Caco-2 (cell line): ENCODE results near the gene PDGFA. TPM values are rescaled to one million over a fixed set of nuclear protein-coding genes. Genes with fewer than 3 reads are reported as not detected.

Source experiments
- BruUV-seq: library from RNA; stranded (reverse); fragments of 400-500 nt; replicated peaks from 2 replicates; lab custom pipeline; 2021; lab: Mats Ljungman, UMichigan
- CTCF ChIA-PET: fragments of 300-600 bp; sonication (Branson Sonifier 250); formaldehyde crosslinking; loops from one replicate; lab custom pipeline; 2022; ENCODE audit warnings: antibody characterized with exemption; lab: Charles Lee
- POLR2A ChIA-PET: fragments of 300-600 bp; sonication (Branson Sonifier 250); formaldehyde crosslinking; loops from one replicate; lab custom pipeline; 2022; ENCODE audit warnings: antibody characterized with exemption; lab: Charles Lee
- DNase-seq, 2 experiments: peaks; one replicate each; pipeline versions ENCODE4 v3.0.0 to v3.0.0-alpha.2; 2020 to 2022
- H3K27me3 ChIP-seq: replicated peaks from 2 replicates; pipeline ENCODE4 v1.6.0; 2011; ENCODE audit warnings: low read length; ENCODE audit not compliant: control insufficient read depth, insufficient read depth
- H3K36me3 ChIP-seq: 2 replicates; pipeline ENCODE4 v1.5.1; 2011; ENCODE audit warnings: low read length; ENCODE audit not compliant: control insufficient read depth, insufficient read depth
- H3K4me1 ChIP-seq: fragments of 250-450 bp; sonication (Bioruptor Pico); 2 replicates; pipeline ENCODE4 v1.5.1; 2020; ENCODE audit warnings: mild to moderate bottlenecking
- H3K4me3 ChIP-seq: 2 replicates; pipeline ENCODE4 v1.5.1; 2011; ENCODE audit warnings: low read depth, mild to moderate bottlenecking, control low read depth, low read length
- H3K9me3 ChIP-seq: fragments of 250-450 bp; sonication (Bioruptor Pico); 2 replicates; pipeline ENCODE4 v1.5.1; 2020; ENCODE audit warnings: mild to moderate bottlenecking, moderate library complexity
- H3K27ac Mint-ChIP-seq: one replicate; pipeline ENCODE4 v1.8.0; 2022; ENCODE audit warnings: mixed read lengths; ENCODE audit not compliant: unreplicated experiment
- H3K27me3 Mint-ChIP-seq: one replicate; pipeline ENCODE4 v1.8.0; 2022; ENCODE audit warnings: mixed read lengths; ENCODE audit not compliant: insufficient read depth, unreplicated experiment
- H3K36me3 Mint-ChIP-seq: one replicate; pipeline ENCODE4 v1.8.0; 2022; ENCODE audit warnings: mild to moderate bottlenecking, mixed read lengths; ENCODE audit not compliant: insufficient read depth, unreplicated experiment
- H3K4me1 Mint-ChIP-seq: one replicate; pipeline ENCODE4 v1.8.0; 2022; ENCODE audit warnings: low read depth, mixed read lengths; ENCODE audit not compliant: unreplicated experiment
- H3K4me3 Mint-ChIP-seq: one replicate; pipeline ENCODE4 v1.8.0; 2022; ENCODE audit warnings: mild to moderate bottlenecking, moderate library complexity, mixed read lengths; ENCODE audit not compliant: unreplicated experiment
- H3K9me3 Mint-ChIP-seq: one replicate; pipeline ENCODE4 v1.8.0; 2022; ENCODE audit warnings: mixed read lengths; ENCODE audit not compliant: unreplicated experiment
- CTCF ChIP-seq, 2 experiments: fragments of 200-600 bp in 1 of 2; IDR thresholded peaks; 1 replicate in 1 of 2; 2 replicates in 1 of 2; pipeline versions ENCODE4 v1.5.1 to v1.8.0; 2011 to 2022; ENCODE audit warnings: antibody characterized with exemption in 1 of 2, control low read depth in 1 of 2, inconsistent platforms in 1 of 2, low read depth in 1 of 2, low read length in 1 of 2, mild to moderate bottlenecking in 1 of 2, moderate library complexity in 1 of 2; ENCODE audit not compliant: insufficient read depth in 1 of 2, severe bottlenecking in 1 of 2, unreplicated experiment in 1 of 2
- intact Hi-C: fragments of 100-400 bp; cut with micrococcal nuclease; formaldehyde crosslinking; loops from one replicate; pipeline ENCODE4 v1.10.0; 2022; ENCODE audit not compliant: unreplicated experiment
- total RNA-seq: library from RNA; stranded (reverse); gene quantifications from 2 replicates; pipeline ENCODE4 v1.2.3, GENCODE V29; 2022

Gene PDGFA
- total RNA-seq, 1 experiment from 2014 or later: 78.5 TPM

GRCh38 chr7:467393-467828 lies 52.2 kb downstream of the PDGFA start:
- CTCF ChIA-PET: no interaction called here
- no peak overlapping the region for H3K4me3 ChIP-seq
- no peak for TF ChIP-seq CTCF (IDR thresholded peaks at IDR 0.05; ENCODE audit: insufficient read depth in 1 of 2, low read depth in 1 of 2, low read length in 1 of 2, severe bottlenecking in 1 of 2, unreplicated experiment in 1 of 2)
- BruUV-seq: no TSS peak
- peak overlapping the region; percentile 31 for H3K27ac Mint-ChIP-seq
- no peaks in the 10 kb centered on the region for H3K36me3 ChIP-seq
- intact Hi-C loops: no loop called here
- no peaks in the 10 kb centered on the region for H3K9me3 ChIP-seq
- H3K9me3 Mint-ChIP-seq: peaks cover 17% of the 10 kb centered on the region
- POLR2A ChIA-PET: no interaction called here
- peak in 1 of 2 experiments; percentile 13 for DNase-seq
- H3K4me3 Mint-ChIP-seq: no peak overlapping the region
- no peaks in the 10 kb centered on the region for H3K4me1 Mint-ChIP-seq
- H3K4me1 ChIP-seq: peaks cover 19% of the 10 kb centered on the region
- no peaks in the 10 kb centered on the region for H3K27me3 ChIP-seq
- no peaks in the 10 kb centered on the region for H3K27me3 Mint-ChIP-seq
- H3K36me3 Mint-ChIP-seq: peaks cover 6% of the 10 kb centered on the region

- peaks cover 11% of the 10 kb centered on the region for H3K4me1 ChIP-seq
- H3K4me3 ChIP-seq: no peak overlapping the region
- peaks cover 6% of the 10 kb centered on the region for H3K36me3 Mint-ChIP-seq
- TF ChIP-seq CTCF (IDR thresholded peaks at IDR 0.05; ENCODE audit: insufficient read depth in 1 of 2, low read depth in 1 of 2, low read length in 1 of 2, severe bottlenecking in 1 of 2, unreplicated experiment in 1 of 2): no peak
- H3K27me3 ChIP-seq: no peaks in the 10 kb centered on the region
- BruUV-seq: no TSS peak
- H3K27ac Mint-ChIP-seq: no peak overlapping the region
- no peak overlapping the region for H3K4me3 Mint-ChIP-seq
- DNase-seq: peak in 1 of 2 experiments; percentile 51
- intact Hi-C loops: no loop called here
- H3K36me3 ChIP-seq: no peaks in the 10 kb centered on the region
- no peaks in the 10 kb centered on the region for H3K9me3 ChIP-seq
- H3K27me3 Mint-ChIP-seq: no peaks in the 10 kb centered on the region
- ChIA-PET CTCF (no interaction called here), POLR2A (no interaction called here)
- H3K4me1 Mint-ChIP-seq: no peaks in the 10 kb centered on the region
- H3K9me3 Mint-ChIP-seq: peaks cover 17% of the 10 kb centered on the region
Observed at GRCh38 chr7:466465-467191, 53.0 kb downstream of the PDGFA start.

GRCh38 chr7:465710-466400 lies 53.8 kb downstream of the PDGFA start:
- Histone ChIP-seq H3K4me3 (no peak overlapping the region), H3K9me3 (no peaks in the 10 kb centered on the region), H3K36me3 (no peaks in the 10 kb centered on the region), H3K4me1 (peaks cover 8% of the 10 kb centered on the region), H3K27me3 (no peaks in the 10 kb centered on the region)
- TF ChIP-seq CTCF (IDR thresholded peaks at IDR 0.05; ENCODE audit: insufficient read depth in 1 of 2, low read depth in 1 of 2, low read length in 1 of 2, severe bottlenecking in 1 of 2, unreplicated experiment in 1 of 2): no peak
- ChIA-PET CTCF (no interaction called here), POLR2A (no interaction called here)
- Mint-ChIP-seq H3K36me3 (peaks cover 6% of the 10 kb centered on the region), H3K4me1 (no peaks in the 10 kb centered on the region), H3K27ac (peak overlapping the region; percentile 57), H3K9me3 (peaks cover 17% of the 10 kb centered on the region), H3K27me3 (no peaks in the 10 kb centered on the region), H3K4me3 (no peak overlapping the region)
- BruUV-seq: no TSS peak
- DNase-seq: peak in 1 of 2 experiments; percentile 49
- intact Hi-C loops: no loop called here
